A549 (cell line): ENCODE results near the gene CLDND2. TPM values are rescaled to one million over a fixed set of nuclear protein-coding genes. Genes with fewer than 3 reads are reported as not detected.

ENCODE experiments used
- ATAC-seq, 2 experiments: fragments of 200-7000 bp in 1 of 2; fragments of >200 bp in 1 of 2; cut with Nextera tagmentation in 1 of 2; cut with Tn5 transposase in 1 of 2; 3 replicates each; pipeline versions ENCODE4 v1.8.0 to v1.9.1; 2018 to 2020; ENCODE audit warnings: mild to moderate bottlenecking in 1 of 2, moderate library complexity in 1 of 2
- CTCF ChIA-PET: fragments of 300-600 bp; sonication (Branson Sonifier 250); formaldehyde crosslinking; extraction: SDS; loops from one replicate; lab custom pipeline; 2021; ENCODE audit warnings: antibody characterized with exemption, inconsistent platforms; lab: Yijun Ruan, JAX
- POLR2A ChIA-PET: fragments of 350-600 bp; formaldehyde crosslinking; extraction: SDS; loops from one replicate; lab custom pipeline; 2021; ENCODE audit warnings: antibody characterized with exemption, inconsistent platforms; lab: Yijun Ruan, JAX
- DNase-seq, 2 experiments: peaks; one replicate each; pipeline versions ENCODE4 v3.0.0 to v3.0.0-alpha.2; 2011 to 2016; ENCODE audit warnings: low read depth in 1 of 2, low spot score in 1 of 2
- FAIRE-seq: peaks from 2 replicates; lab custom pipeline; 2011; peaks lifted over from hg19 to GRCh38; lab: Jason Lieb, UNC
- H3K27ac ChIP-seq, 2 experiments: fragments of >200 bp; sonication (Bioruptor Twin); formaldehyde crosslinking; 3 replicates each; pipeline ENCODE4 v1.5.1; 2016 to 2017
- H3K4me1 ChIP-seq: fragments of >200 bp; sonication (Bioruptor Twin); formaldehyde crosslinking; 3 replicates; pipeline ENCODE4 v1.6.1; 2016
- H3K4me2 ChIP-seq: fragments of >200 bp; sonication (Bioruptor Twin); formaldehyde crosslinking; 3 replicates; pipeline ENCODE4 v1.6.1; 2016
- H3K4me3 ChIP-seq: fragments of >200 bp; sonication (Bioruptor Twin); formaldehyde crosslinking; 3 replicates; pipeline ENCODE4 v1.5.1; 2016
- H3K9me3 ChIP-seq: fragments of >200 bp; sonication (Bioruptor Twin); formaldehyde crosslinking; 3 replicates; pipeline ENCODE4 v1.6.1; 2016
- BHLHE40 ChIP-seq: IDR thresholded peaks from 2 replicates; pipeline ENCODE4 v1.6.1; 2012; ENCODE audit warnings: low read depth, low read length, inconsistent platforms
- CHD4 ChIP-seq: fragments of 200-600 bp; sonication (generic); IDR thresholded peaks from 2 replicates; pipeline ENCODE4 v1.6.1; 2016; ENCODE audit warnings: antibody characterized with exemption, mild to moderate bottlenecking, borderline replicate concordance
- EHMT2 ChIP-seq: fragments of 200-600 bp; sonication (generic); IDR thresholded peaks from 2 replicates; pipeline ENCODE4 v1.6.1; 2016; ENCODE audit warnings: antibody characterized with exemption, low read depth, mild to moderate bottlenecking, moderate library complexity
- EP300 ChIP-seq, 2 experiments: fragments of >200 bp; sonication (Bioruptor Twin); formaldehyde crosslinking; IDR thresholded peaks; 2 replicates in 1 of 2; 3 replicates in 1 of 2; pipeline ENCODE4 v1.6.1; 2016 to 2017
- FOSL2 ChIP-seq, 2 experiments: fragments of 450-650 bp in 1 of 2; fragments of >200 bp in 1 of 2; sonication (Bioruptor Twin) in 1 of 2; formaldehyde crosslinking; IDR thresholded peaks; 2 replicates each; pipeline versions ENCODE4 v1.5.0 to v1.6.1; 2016 to 2020; ENCODE audit warnings: mild to moderate bottlenecking in 1 of 2, moderate library complexity in 1 of 2
- GATA3 ChIP-seq: IDR thresholded peaks from 2 replicates; pipeline ENCODE4 v1.6.1; 2012; ENCODE audit warnings: borderline replicate concordance
- HDAC2 ChIP-seq: fragments of 200-600 bp; sonication (generic); IDR thresholded peaks from 2 replicates; pipeline ENCODE4 v1.6.1; 2016
- HOXA7 ChIP-seq: fragments of 250-450 bp; sonication (Bioruptor Pico); IDR thresholded peaks from 2 replicates; pipeline ENCODE4 v1.5.0; 2020; ENCODE audit warnings: mild to moderate bottlenecking, moderate library complexity
- HOXB5 ChIP-seq: fragments of 250-450 bp; sonication (Bioruptor Pico); IDR thresholded peaks from 2 replicates; pipeline ENCODE4 v1.5.0; 2020; ENCODE audit warnings: mild to moderate bottlenecking, moderate library complexity
- JUN ChIP-seq, 2 experiments: fragments of >200 bp; sonication (Bioruptor Twin); formaldehyde crosslinking; IDR thresholded peaks; 2 replicates in 1 of 2; 3 replicates in 1 of 2; pipeline ENCODE4 v1.6.1; 2016 to 2017
- JUNB ChIP-seq: fragments of >200 bp; sonication (Bioruptor Twin); formaldehyde crosslinking; IDR thresholded peaks from 2 replicates; pipeline ENCODE4 v1.6.1; 2016
- KDM1A ChIP-seq: fragments of 200-600 bp; sonication (generic); IDR thresholded peaks from 2 replicates; pipeline ENCODE4 v1.6.1; 2016; ENCODE audit warnings: low read depth, mild to moderate bottlenecking
- MAFK ChIP-seq: fragments of 450-650 bp; IDR thresholded peaks from 2 replicates; pipeline ENCODE4 v1.6.1; 2014; ENCODE audit not compliant: partially characterized antibody
- MAZ ChIP-seq: fragments of 150-350 bp; IDR thresholded peaks from 2 replicates; pipeline ENCODE4 v1.6.1; 2014; ENCODE audit warnings: antibody characterized with exemption, low read depth, low read length, borderline replicate concordance
- MYC ChIP-seq: IDR thresholded peaks from 2 replicates; pipeline ENCODE4 v1.6.1; 2012; ENCODE audit warnings: mild to moderate bottlenecking, inconsistent platforms, low read length, improper control_type of control experiment, borderline replicate concordance
- NFE2L2 ChIP-seq: fragments of 150-350 bp; conservative IDR thresholded peaks from 2 replicates; pipeline ENCODE4 v1.6.1; 2014; ENCODE audit warnings: low read length
- NPAS2 ChIP-seq: fragments of 250-450 bp; sonication (Bioruptor Pico); IDR thresholded peaks from 2 replicates; pipeline ENCODE4 v1.8.0; 2022; ENCODE audit warnings: mild to moderate bottlenecking, moderate library complexity, borderline replicate concordance
- POLR2AphosphoS2 ChIP-seq: conservative IDR thresholded peaks from 2 replicates; pipeline ENCODE4 v1.6.1; 2012; ENCODE audit warnings: low read length, improper control_type of control experiment, inconsistent platforms
- SREBF2 ChIP-seq: fragments of 450-650 bp; IDR thresholded peaks from 2 replicates; pipeline ENCODE4 v1.6.1; 2014; ENCODE audit warnings: mild to moderate bottlenecking, moderate library complexity
- TP53 ChIP-seq: fragments of 250-450 bp; sonication (Bioruptor Pico); IDR thresholded peaks from 2 replicates; pipeline ENCODE4 v1.5.0; 2021; ENCODE audit warnings: mild to moderate bottlenecking, moderate library complexity
- ZC3H11A ChIP-seq: fragments of 450-650 bp; IDR thresholded peaks from 2 replicates; pipeline ENCODE4 v1.6.1; 2014; ENCODE audit warnings: antibody characterized with exemption, mild to moderate bottlenecking
- WGBS: methylation state at CpG from one replicate; pipeline ENCODE4 v1.1.6; 2017; ENCODE audit errors: missing lambda C conversion rate; 5-methylcytosine and 5-hydroxymethylcytosine counted together
- polyA plus RNA-seq, 4 experiments: library from polyadenylated mRNA; depleted of rRNA in 3 of 4; stranded (reverse); fragments of >200 nt; fragmentation: RNase III in 1 of 4; extraction: RNeasy Plus Mini Kit Qiagen cat#74134 plus additional on column Dnase treatment in 1 of 4; gene quantifications; 2 replicates in 3 of 4; 3 replicates in 1 of 4; pipeline ENCODE4 v1.2.3, GENCODE V29; 2011 to 2017
- TF ChIP-seq, protein P1 (sequence below): fragments of 150-350 bp; IDR thresholded peaks from 2 replicates; pipeline ENCODE4 v1.6.1; 2014; ENCODE audit warnings: low read depth, mild to moderate bottlenecking, low read length
- TF ChIP-seq, protein P2 (sequence below): IDR thresholded peaks from 2 replicates; pipeline ENCODE4 v1.6.1; 2012
- TF ChIP-seq, protein P3 (sequence below): fragments of 250-450 bp; sonication (Bioruptor Pico); IDR thresholded peaks from 2 replicates; pipeline ENCODE4 v1.5.0; 2020; ENCODE audit warnings: low read depth, mild to moderate bottlenecking, moderate library complexity
- TF ChIP-seq, protein P4 (sequence below): fragments of 450-650 bp; IDR thresholded peaks from 2 replicates; pipeline ENCODE4 v1.6.1; 2014; ENCODE audit warnings: antibody characterized with exemption

Gene CLDND2
- polyA plus RNA-seq, 2 of the 4 experiments (the other 2 are of a cell fraction): 1.1 to 2.8 TPM

DNA sequence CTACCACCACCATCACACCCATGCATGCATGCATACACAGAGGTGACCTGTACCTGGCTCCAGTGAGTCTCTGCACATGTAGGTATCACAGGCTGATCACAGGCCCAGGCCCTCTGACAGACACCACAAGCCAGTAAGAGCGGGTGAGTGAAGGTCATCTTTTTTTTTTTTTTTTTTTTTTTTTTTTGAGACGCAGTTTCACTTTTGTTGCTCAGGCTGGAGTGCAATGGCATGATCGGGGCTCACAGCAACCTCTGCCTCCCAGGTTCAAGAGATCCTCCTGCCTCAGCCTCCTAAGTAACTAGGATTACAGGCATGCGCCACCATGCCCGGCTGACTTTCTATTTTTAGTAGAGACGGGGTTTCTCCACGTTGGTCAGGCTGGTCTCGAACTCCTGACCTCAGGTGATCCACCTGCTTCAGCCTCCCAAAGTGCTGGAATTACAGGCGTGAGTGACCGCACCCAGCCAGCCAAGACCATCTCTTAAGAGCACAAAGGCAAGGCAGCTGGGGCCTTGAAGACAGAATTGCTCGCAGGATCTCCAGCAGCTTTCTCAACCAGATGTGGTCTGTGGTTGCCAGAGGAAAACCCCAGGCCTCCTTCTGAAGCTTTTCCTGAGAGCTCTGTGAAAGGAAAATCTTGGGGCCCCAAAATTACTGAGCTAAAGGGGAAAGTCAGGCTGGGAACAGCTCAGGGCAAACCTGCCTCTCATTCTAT lies 6.9 kb upstream of the CLDND2 start:
- no peaks in the 10 kb centered on the region for H3K9me3 ChIP-seq
- FAIRE-seq (no peak), DNase-seq (no peak), ATAC-seq (no peak)
- POLR2A ChIA-PET: no interaction called here
- CTCF ChIA-PET: no interaction called here
- 71% methylated on average over 11 of the region's 11 CpGs for WGBS
- H3K4me2 ChIP-seq: no peak overlapping the region
- H3K4me3 ChIP-seq: no peak overlapping the region
- TF ChIP-seq HDAC2 (no peak), ZC3H11A (no peak), FOSL2 (IDR thresholded peaks at IDR 0.05) (no peak), FOSL2 (CRISPR knock-in tag; IDR thresholded peaks at IDR 0.05) (no peak), KDM1A (no peak), CHD4 (no peak), HOXA7 (no peak), JUNB (no peak), EP300 (IDR thresholded peaks at IDR 0.05) (no peak), SREBF2 (no peak), HOXB5 (no peak), TP53 (no peak), NPAS2 (CRISPR knock-in tag) (no peak), JUN (IDR thresholded peaks at IDR 0.05) (no peak), EHMT2 (no peak), MAZ (no peak), BHLHE40 (no peak)
- TF ChIP-seq, protein P1, sequence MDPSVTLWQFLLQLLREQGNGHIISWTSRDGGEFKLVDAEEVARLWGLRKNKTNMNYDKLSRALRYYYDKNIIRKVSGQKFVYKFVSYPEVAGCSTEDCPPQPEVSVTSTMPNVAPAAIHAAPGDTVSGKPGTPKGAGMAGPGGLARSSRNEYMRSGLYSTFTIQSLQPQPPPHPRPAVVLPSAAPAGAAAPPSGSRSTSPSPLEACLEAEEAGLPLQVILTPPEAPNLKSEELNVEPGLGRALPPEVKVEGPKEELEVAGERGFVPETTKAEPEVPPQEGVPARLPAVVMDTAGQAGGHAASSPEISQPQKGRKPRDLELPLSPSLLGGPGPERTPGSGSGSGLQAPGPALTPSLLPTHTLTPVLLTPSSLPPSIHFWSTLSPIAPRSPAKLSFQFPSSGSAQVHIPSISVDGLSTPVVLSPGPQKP: no peak
- TF ChIP-seq, protein P2, sequence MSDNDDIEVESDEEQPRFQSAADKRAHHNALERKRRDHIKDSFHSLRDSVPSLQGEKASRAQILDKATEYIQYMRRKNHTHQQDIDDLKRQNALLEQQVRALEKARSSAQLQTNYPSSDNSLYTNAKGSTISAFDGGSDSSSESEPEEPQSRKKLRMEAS: no peak
- TF ChIP-seq, protein P3, sequence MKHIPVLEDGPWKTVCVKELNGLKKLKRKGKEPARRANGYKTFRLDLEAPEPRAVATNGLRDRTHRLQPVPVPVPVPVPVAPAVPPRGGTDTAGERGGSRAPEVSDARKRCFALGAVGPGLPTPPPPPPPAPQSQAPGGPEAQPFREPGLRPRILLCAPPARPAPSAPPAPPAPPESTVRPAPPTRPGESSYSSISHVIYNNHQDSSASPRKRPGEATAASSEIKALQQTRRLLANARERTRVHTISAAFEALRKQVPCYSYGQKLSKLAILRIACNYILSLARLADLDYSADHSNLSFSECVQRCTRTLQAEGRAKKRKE (CRISPR knock-in tag): no peak
- TF ChIP-seq, protein P4, sequence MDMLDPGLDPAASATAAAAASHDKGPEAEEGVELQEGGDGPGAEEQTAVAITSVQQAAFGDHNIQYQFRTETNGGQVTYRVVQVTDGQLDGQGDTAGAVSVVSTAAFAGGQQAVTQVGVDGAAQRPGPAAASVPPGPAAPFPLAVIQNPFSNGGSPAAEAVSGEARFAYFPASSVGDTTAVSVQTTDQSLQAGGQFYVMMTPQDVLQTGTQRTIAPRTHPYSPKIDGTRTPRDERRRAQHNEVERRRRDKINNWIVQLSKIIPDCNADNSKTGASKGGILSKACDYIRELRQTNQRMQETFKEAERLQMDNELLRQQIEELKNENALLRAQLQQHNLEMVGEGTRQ: no peak
- H3K27ac ChIP-seq: no peak overlapping the region
- H3K4me1 ChIP-seq: no peaks in the 10 kb centered on the region

DNA sequence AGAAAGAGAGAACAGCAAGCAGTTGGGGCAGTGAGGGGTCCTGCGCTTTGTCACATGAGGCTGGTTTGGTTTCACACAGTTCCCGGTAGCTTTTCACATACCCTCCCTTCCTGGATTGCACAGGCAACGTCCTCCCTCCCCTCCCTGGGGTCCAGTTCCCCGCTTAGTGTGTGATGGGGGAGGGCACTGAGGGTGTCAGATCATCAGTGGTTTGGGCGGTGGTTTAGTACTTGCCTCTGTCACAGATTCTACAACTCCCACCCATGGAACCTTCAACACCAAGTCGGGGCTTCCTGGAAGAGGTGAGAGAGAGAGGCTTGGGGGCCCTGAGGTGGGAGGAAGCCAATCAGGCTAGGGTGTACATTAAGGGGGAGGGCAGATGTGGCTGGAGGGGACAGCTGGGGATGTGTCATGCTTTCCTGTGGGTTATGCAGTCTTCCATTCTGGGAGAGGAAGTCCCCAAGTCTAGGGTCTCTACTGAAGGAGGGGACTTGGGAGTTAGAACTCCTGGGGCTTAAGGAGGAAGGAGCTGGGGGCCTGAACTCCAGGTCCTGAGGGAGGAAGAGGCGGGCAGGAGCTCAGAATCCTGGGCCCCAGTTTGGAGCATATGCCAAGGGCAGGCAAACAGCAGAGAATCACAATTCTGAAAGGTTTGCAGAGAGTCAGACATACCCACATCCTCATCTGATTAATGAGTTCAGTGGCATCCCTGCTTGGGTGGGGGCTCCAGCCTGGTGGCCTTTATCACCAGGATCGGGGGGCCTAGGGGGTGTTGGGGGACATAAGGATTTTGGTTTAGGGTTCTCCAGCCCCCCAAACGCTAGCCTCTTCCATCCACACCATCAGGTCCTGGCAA lies 4.1 kb upstream of the CLDND2 start, which contains the start of gene NKG7:
Gene NKG7 (minus strand): TSS at position 6 of the 856 bp plus-strand sequence. CDS start 119 bp downstream, outside the sequence.
- POLR2A ChIA-PET: no interaction called here
- CTCF ChIA-PET: interaction anchor here (0.8 to 5.7 kb wide), 4 partner anchors 8 to 49 kb away, joined by 3 to 28 read pairs (median 4); no protein-coding TSS in a partner anchor
- no peak for TF ChIP-seq GATA3
- no peak for TF ChIP-seq MYC
- no peak for TF ChIP-seq NFE2L2
- no peak for TF ChIP-seq POLR2AphosphoS2
- no peak for TF ChIP-seq EP300 (IDR thresholded peaks at IDR 0.05)
- TF ChIP-seq MAFK: no peak
- TF ChIP-seq CHD4: no peak

More for the DNA sequence above, 4.1 kb upstream of the CLDND2 start, which contains the start of gene NKG7:
- no peak for FAIRE-seq
- 44% methylated on average over 8 of the region's 9 CpGs for whole genome bisulfite sequencing
- no peak within 1 kb of the TSS for H3K4me3 ChIP-seq
- DNase-seq: no peak
- no peak within 1 kb of the TSS for H3K27ac ChIP-seq
- H3K4me1 ChIP-seq: peaks cover 7% of the 10 kb centered on the region
- no peaks in the 10 kb centered on the region for H3K9me3 ChIP-seq
- ATAC-seq: no peak
- H3K4me2 ChIP-seq: no peak within 1 kb of the TSS
